Right lung (tissue), 5 donors: ENCODE results near the gene ESRRG. TPM values are rescaled to one million over a fixed set of nuclear protein-coding genes. Genes with fewer than 3 reads are reported as not detected.

Source experiments
- DNase-seq, 2 donors: peaks; one replicate each; pipeline ENCODE4 v3.0.0-alpha.2; 2013
- polyA plus RNA-seq, 5 donors: library from polyadenylated mRNA; unstranded; fragments of 120-200 nt; gene quantifications; one replicate each; pipeline versions ENCODE4 v1.2.1 to v1.2.3, GENCODE V29; 2013; ENCODE audit warnings: inconsistent platforms in 1 of 5, low replicate concordance in 1 of 5; ENCODE audit not compliant: insufficient read length in 5 of 5, insufficient read depth in 1 of 5

The ESRRG gene
- polyA plus RNA-seq, 5 donors, result 1.4 to 2.0 (median 1.6) TPM

- no peak for DNase-seq
Observed at GRCh38 chr1:216630532-216630931, 92.7 kb downstream of the ESRRG start.

DNA sequence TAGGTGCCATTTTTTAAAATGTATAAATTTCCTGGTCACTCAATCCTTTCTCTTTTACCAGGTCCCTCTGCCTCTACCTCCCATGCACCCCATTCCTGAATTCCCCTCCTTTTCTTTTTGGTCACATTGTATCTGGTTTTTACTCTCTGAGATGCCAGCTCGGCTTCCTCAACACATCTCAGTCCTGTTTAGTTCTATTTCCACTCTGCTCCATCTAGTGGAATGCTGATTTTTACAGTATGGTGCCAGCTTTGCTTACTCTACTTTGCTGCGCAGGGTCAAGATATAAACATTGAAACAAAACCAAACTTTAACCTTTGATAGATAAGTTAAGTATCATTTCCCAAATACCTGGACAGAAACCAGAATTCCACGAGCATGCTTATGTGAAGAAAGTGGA, 96.0 kb downstream of the ESRRG start:
- DNase-seq, result no peak

- DNase-seq, result no peak
Observed at GRCh38 chr1:216626394-216627067, 96.7 kb downstream of the ESRRG start.

DNA sequence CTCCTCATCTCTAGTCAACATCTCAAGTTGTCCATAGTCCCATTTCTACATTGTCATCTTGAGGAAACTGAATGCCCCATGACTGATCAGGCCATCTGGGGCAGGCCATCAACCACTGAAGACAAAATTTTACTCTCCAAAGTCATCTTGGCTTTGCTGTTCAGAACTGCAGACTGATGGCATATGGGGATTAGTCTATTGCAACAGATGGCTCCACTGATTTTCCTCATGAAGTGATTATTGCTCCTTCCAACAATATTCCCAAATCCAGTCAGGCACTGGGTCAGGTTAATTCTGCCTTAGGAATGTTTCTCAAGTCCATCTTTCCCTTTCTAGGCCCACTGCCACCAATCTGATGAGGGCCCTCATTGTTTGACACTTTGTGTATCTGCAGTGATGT, 101.7 kb downstream of the ESRRG start:
- no peak for DNase-seq

- no peak for DNase-seq
Observed at GRCh38 chr1:216617081-216617875, 106.0 kb downstream of the ESRRG start.

GRCh38 chr1:216616425-216616824, 106.8 kb downstream of the ESRRG start:
- no peak for DNase-seq

- no peak for DNase-seq
Observed at GRCh38 chr1:216614011-216614934, 109.0 kb downstream of the ESRRG start.

- DNase-seq, result no peak
Observed at GRCh38 chr1:216612291-216612690, 110.9 kb downstream of the ESRRG start.

- no peak for DNase-seq
Observed at GRCh38 chr1:216607067-216607697, 116.0 kb downstream of the ESRRG start.

GRCh38 chr1:216606047-216606637, 117.1 kb downstream of the ESRRG start:
- no peak for DNase-seq

DNA sequence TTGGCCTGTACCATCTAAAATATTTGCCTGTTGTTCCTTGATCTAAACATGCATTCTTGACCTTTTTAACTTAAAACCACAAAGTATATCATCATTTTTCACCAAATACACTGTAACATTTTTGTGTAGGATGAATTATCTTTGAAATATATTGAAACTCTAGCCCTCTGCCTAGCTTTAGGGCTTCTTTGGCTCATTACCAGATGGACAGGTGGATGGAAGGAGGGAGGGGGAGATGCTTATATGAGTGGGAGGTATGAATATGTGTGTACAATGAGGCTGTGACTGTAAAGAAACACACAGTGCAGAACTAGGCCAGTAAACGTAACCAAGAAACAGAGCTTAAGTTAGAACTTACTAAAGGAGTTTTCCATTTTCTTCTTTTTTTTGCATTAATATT, 118.5 kb downstream of the ESRRG start:
- DNase-seq, result no peak

- DNase-seq, result peak; percentile 87
Observed at GRCh38 chr1:216600730-216601609, 122.3 kb downstream of the ESRRG start.

DNA sequence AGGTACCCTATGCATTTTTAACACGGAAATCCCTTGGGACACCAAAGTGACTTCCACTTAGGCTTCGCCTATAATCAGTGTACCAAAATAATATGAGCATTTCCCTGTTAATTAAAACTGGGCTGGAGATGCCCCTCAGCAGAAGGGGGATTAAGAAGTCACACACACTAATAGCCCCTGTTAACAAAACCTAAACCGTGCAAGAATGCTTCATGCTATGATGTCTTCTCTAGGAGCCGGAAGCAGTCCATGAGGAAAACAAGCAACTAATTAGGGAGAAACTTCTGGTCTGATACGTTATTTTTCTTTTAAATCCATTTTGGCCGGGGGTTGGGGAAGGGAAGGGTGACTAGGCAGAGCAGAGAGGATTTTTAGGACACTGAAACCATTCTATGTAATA, 123.4 kb downstream of the ESRRG start:
- DNase-seq, result no peak

DNA sequence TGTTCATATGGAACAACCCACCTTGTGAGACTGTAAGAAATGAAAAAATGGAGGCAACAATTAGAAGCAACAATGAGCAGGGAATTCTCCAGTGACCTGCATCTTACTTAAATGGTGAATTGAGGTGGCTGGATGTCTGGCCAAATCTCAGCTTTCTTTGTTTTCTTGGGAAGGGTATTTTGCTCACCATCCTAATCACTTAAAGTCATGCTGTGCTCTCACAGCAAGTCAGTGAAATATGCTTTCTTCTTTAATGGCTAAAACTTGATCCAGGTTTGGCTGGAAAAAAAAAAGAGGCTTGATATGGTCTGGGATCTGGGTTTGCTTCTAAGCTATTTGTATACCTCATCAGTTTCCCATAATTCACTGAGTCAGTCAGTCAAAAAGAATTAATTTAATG, 124.8 kb downstream of the ESRRG start:
- no peak for DNase-seq

DNA sequence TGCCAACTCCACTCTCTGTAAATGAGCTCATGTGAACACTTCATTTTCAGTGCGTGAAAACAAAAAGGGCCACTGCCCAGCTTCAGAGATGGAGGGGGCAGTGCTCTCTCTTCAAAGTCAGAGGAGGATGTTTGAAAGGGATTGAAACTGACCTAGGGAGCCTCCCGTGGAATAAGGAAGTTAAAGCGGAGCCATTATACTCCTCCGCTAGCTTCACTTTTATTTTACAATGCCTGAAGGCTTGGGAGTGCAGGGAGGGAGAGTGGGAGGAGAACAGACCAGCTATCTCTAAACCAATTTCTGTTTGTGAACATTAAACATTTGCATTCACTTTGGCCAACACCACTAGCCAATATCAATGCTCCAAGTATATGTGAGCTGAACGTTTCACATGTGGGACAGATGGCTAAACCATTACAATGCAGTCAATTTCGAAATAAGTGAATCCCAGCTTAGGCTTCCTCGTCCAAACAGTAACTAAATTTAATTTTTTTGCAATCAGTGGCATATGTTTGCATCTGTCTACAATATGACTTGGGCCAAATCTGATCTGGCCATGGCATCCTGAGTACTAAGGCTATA, 126.9 kb downstream of the ESRRG start:
- peak; percentile 79 to 82 for DNase-seq

DNA sequence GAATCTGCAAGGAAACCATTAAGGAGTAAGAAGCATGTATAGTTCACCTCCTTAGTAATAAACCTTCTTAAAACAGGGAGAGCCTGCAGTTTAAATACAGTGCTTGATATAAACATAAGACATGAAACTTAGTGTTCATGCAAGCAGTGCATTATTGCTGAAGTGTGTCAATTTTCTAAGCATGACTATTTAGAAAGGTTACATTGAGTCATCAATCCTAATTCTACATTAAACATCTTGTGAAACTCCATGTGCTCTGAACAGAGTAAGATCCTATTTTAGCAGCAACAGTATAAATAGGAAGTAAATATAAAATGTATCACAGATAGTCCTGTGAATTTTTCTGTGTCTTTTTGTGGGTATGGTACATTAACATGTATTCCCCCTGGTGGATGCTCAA, 135.5 kb downstream of the ESRRG start:
- no peak for DNase-seq

DNA sequence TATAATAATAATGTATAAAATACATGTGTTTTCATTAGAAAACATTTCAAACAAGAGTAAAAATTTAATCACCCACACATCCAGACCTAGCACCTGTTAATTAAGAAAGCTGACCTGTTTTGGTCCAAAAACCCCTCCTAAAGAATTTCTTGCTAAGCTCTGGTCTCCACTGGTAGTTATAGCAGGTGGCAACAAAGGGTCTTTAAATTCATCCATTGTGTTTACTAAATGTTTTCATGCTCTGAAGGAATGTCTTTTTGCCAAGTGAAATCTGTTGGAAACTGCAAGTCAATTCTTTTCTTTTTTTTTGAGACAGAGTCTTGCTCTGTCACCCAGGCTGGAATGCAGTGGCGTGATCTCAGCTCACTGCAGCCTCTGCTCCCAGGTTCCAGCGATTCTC, 141.1 kb downstream of the ESRRG start:
- no peak for DNase-seq

DNA sequence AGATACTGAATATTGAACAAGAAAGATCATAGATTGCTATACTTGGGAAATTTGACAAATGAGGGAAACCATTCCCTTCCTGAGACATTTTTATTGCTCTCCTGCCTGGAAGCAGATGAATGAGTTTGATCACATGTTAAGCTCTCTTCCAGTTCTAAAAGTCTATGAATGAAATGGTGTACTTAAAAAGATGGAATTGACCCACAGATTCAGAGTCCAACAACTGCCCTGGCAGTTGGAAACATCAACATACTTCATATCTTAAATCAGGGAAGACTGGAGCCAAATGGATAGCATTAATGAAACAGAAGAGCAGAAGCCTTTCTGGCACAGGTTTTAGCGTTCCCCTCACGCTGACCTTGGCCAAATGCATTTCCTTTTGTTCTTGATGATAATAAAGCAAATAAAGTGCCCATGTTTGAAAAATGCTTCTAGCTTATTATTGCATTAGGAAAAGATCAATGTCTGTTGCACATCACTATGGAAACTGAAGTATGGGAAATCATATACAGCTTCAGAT, 142.6 kb downstream of the ESRRG start:
- DNase-seq, result no peak

GRCh38 chr1:216576234-216576937, 146.8 kb downstream of the ESRRG start:
- no peak for DNase-seq
